ENCODE results near the gene FAM227B. TPM values are rescaled to one million over a fixed set of nuclear protein-coding genes. Genes with fewer than 3 reads are reported as not detected.

FAM227B gene
- total RNA-seq, 1 experiment from 2014 or later = 0.98 TPM

DNA sequence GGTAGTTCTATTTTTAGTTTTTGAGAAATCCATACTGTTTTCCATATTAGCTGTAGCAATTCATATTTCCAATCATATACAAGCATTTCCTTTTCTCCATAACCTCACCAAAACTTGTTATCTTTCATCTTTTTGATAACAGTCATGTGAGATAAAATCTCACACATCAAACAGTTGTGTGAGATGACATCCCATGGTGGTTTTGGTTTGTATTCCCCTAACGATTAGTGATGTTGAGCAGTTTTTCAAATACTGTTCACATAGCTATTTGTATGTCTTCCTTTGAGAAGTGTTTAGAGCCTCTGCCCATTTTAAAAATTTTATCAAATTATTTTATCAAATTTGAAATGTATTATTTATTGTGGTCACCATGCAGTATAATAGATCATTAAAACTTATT, 50.4 kb downstream of the FAM227B start:
- no TSS peak for BruUV-seq (replicated peaks)
- no peaks in the 10 kb centered on the region for H3K4me1 ChIP-seq (ENCODE audit: insufficient read depth, low read length)
- ATAC-seq = no peak
- no peaks in the 10 kb centered on the region for H4K20me1 ChIP-seq (ENCODE audit: low read length)
- H3K9me3 ChIP-seq (ENCODE audit: low read length) = no peaks in the 10 kb centered on the region
- H3K27ac ChIP-seq (ENCODE audit: low read length) = no peak overlapping the region
- H2AFZ ChIP-seq (ENCODE audit: low read length) = no peak overlapping the region
- H3K27me3 ChIP-seq (ENCODE audit: low read length) = no peaks in the 10 kb centered on the region
- no peaks in the 10 kb centered on the region for H3F3A ChIP-seq (ENCODE audit: low read length, unreplicated experiment)
- H3K4me3 ChIP-seq (ENCODE audit: low read length) = no peak overlapping the region
- no peaks in the 10 kb centered on the region for H3K36me3 ChIP-seq (ENCODE audit: low read depth, low read length)
- ChIA-PET POLR2A (ENCODE audit: unreplicated experiment) (no interaction called here), CTCF (no interaction called here)
- no peaks in the 10 kb centered on the region for H3K79me2 ChIP-seq (ENCODE audit: low read length)
- no peaks in the 10 kb centered on the region for H3K9me2 ChIP-seq (replicated peaks; ENCODE audit: low read length)
- no peak overlapping the region for H3K4me2 ChIP-seq (ENCODE audit: low read length)
- TF ChIP-seq EZH2 (IDR thresholded peaks at IDR 0.05; ENCODE audit: low read length, unreplicated experiment) = no peak
- no peak for TF ChIP-seq EZH2phosphoT487 (IDR thresholded peaks at IDR 0.05; ENCODE audit: borderline replicate concordance, low read length)
- TF ChIP-seq, protein P1, sequence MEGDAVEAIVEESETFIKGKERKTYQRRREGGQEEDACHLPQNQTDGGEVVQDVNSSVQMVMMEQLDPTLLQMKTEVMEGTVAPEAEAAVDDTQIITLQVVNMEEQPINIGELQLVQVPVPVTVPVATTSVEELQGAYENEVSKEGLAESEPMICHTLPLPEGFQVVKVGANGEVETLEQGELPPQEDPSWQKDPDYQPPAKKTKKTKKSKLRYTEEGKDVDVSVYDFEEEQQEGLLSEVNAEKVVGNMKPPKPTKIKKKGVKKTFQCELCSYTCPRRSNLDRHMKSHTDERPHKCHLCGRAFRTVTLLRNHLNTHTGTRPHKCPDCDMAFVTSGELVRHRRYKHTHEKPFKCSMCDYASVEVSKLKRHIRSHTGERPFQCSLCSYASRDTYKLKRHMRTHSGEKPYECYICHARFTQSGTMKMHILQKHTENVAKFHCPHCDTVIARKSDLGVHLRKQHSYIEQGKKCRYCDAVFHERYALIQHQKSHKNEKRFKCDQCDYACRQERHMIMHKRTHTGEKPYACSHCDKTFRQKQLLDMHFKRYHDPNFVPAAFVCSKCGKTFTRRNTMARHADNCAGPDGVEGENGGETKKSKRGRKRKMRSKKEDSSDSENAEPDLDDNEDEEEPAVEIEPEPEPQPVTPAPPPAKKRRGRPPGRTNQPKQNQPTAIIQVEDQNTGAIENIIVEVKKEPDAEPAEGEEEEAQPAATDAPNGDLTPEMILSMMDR (conservative IDR thresholded peaks at IDR 0.05; ENCODE audit: low read depth, low read length) = no peak
- intact Hi-C loops (cut with micrococcal nuclease) = no loop called here
- no peak for DNase-seq
- no peak overlapping the region for H3K9ac ChIP-seq (ENCODE audit: low read length)

DNA sequence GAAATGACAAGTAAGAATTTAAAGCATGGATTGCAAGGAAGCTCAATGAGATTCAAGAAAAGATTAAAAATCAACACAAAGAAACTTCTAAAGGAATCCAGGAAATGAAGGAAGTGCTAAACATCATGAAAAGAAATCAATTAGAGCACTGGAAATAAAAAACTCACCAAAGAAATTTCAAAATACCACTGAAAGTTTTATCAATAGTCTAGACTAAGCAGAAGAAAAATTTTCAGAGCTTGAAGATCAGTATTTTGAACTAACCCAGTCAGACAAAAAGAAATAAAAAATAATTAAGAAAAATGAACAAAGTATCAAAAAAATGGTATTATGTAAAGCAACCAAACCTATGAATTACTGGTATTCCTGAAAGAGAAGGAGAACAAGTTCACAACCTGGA, 60.6 kb downstream of the FAM227B start:
- no peak overlapping the region for H3K27ac ChIP-seq (ENCODE audit: low read length)
- no peak overlapping the region for H3K9ac ChIP-seq (ENCODE audit: low read length)
- no peak for TF ChIP-seq EZH2 (IDR thresholded peaks at IDR 0.05; ENCODE audit: low read length, unreplicated experiment)
- TF ChIP-seq, protein P1 (conservative IDR thresholded peaks at IDR 0.05; ENCODE audit: low read depth, low read length) = no peak

GRCh38 chr15:49558929-49559328, 61.7 kb downstream of the FAM227B start:
- ChIA-PET CTCF (no interaction called here), POLR2A (ENCODE audit: unreplicated experiment) (no interaction called here)
- Histone ChIP-seq H4K20me1 (ENCODE audit: low read length) (no peaks in the 10 kb centered on the region), H3K9ac (ENCODE audit: low read length) (no peak overlapping the region), H3K4me3 (ENCODE audit: low read length) (no peak overlapping the region), H3K79me2 (ENCODE audit: low read length) (no peaks in the 10 kb centered on the region), H3K4me1 (ENCODE audit: insufficient read depth, low read length) (no peaks in the 10 kb centered on the region), H3K9me2 (replicated peaks; ENCODE audit: low read length) (no peaks in the 10 kb centered on the region), H3K9me3 (ENCODE audit: low read length) (no peaks in the 10 kb centered on the region), H3K36me3 (ENCODE audit: low read depth, low read length) (no peaks in the 10 kb centered on the region), H3K27me3 (ENCODE audit: low read length) (no peaks in the 10 kb centered on the region), H3F3A (ENCODE audit: low read length, unreplicated experiment) (no peaks in the 10 kb centered on the region), H2AFZ (ENCODE audit: low read length) (no peak overlapping the region), H3K27ac (ENCODE audit: low read length) (no peak overlapping the region), H3K4me2 (ENCODE audit: low read length) (no peak overlapping the region)
- ATAC-seq (no peak), DNase-seq (no peak)
- TF ChIP-seq EZH2 (IDR thresholded peaks at IDR 0.05; ENCODE audit: low read length, unreplicated experiment) (no peak), EZH2phosphoT487 (IDR thresholded peaks at IDR 0.05; ENCODE audit: borderline replicate concordance, low read length) (no peak)
- TF ChIP-seq, protein P1 (conservative IDR thresholded peaks at IDR 0.05; ENCODE audit: low read depth, low read length) = no peak
- BruUV-seq (replicated peaks) = no TSS peak
- intact Hi-C loops (cut with micrococcal nuclease) = no loop called here

More for the DNA sequence above, 60.6 kb downstream of the FAM227B start:
- Histone ChIP-seq H3K4me3 (ENCODE audit: low read length) (no peak overlapping the region), H3K27me3 (ENCODE audit: low read length) (no peaks in the 10 kb centered on the region), H3K9me3 (ENCODE audit: low read length) (no peaks in the 10 kb centered on the region), H3K4me2 (ENCODE audit: low read length) (no peak overlapping the region), H2AFZ (ENCODE audit: low read length) (no peak overlapping the region), H3K36me3 (ENCODE audit: low read depth, low read length) (no peaks in the 10 kb centered on the region), H3K9me2 (replicated peaks; ENCODE audit: low read length) (no peaks in the 10 kb centered on the region), H4K20me1 (ENCODE audit: low read length) (no peaks in the 10 kb centered on the region), H3F3A (ENCODE audit: low read length, unreplicated experiment) (no peaks in the 10 kb centered on the region), H3K79me2 (ENCODE audit: low read length) (no peaks in the 10 kb centered on the region), H3K4me1 (ENCODE audit: insufficient read depth, low read length) (no peaks in the 10 kb centered on the region)
- intact Hi-C loops (cut with micrococcal nuclease) = no loop called here
- POLR2A ChIA-PET (ENCODE audit: unreplicated experiment) = no interaction called here
- CTCF ChIA-PET = no interaction called here
- no TSS peak for BruUV-seq (replicated peaks)
- no peak for ATAC-seq
- DNase-seq = no peak
